ENCODE measurements around the gene TH. TPM values are rescaled to one million over a fixed set of nuclear protein-coding genes. Genes with fewer than 3 reads are reported as not detected.

TH gene
- total RNA-seq, 4 donors from 2014 or later, result 1.3 TPM; not detected in 3

GRCh38 chr11:2157294-2158040 is 14.1 kb downstream of the TH start:
- DNase-seq (ENCODE audit: extremely low spot score), result no peak
- 67% methylated on average over 3 of the region's 18 CpGs for WGBS
- no peaks in the 10 kb centered on the region for H3K36me3 ChIP-seq
- TF ChIP-seq POLR2A (IDR thresholded peaks at IDR 0.05; ENCODE audit: low read depth) (no peak), POLR2AphosphoS5 (IDR thresholded peaks at IDR 0.05) (no peak), EP300 (IDR thresholded peaks at IDR 0.05) (no peak), CTCF (IDR thresholded peaks at IDR 0.05) (no peak)
- peaks cover 0 to 60% (median 0%) of the 10 kb centered on the region in 4 donors for H3K27me3 ChIP-seq
- no peak overlapping the region for H3K4me3 ChIP-seq
- intact Hi-C loops (cut with DNase I), result no loop called here
- H3K4me1 ChIP-seq, result peaks cover 0 to 3% (median 2%) of the 10 kb centered on the region in 4 donors
- no peak overlapping the region for H3K27ac ChIP-seq (replicated peaks in 1 of 4)
- no peaks in the 10 kb centered on the region for H3K9me3 ChIP-seq

DNA sequence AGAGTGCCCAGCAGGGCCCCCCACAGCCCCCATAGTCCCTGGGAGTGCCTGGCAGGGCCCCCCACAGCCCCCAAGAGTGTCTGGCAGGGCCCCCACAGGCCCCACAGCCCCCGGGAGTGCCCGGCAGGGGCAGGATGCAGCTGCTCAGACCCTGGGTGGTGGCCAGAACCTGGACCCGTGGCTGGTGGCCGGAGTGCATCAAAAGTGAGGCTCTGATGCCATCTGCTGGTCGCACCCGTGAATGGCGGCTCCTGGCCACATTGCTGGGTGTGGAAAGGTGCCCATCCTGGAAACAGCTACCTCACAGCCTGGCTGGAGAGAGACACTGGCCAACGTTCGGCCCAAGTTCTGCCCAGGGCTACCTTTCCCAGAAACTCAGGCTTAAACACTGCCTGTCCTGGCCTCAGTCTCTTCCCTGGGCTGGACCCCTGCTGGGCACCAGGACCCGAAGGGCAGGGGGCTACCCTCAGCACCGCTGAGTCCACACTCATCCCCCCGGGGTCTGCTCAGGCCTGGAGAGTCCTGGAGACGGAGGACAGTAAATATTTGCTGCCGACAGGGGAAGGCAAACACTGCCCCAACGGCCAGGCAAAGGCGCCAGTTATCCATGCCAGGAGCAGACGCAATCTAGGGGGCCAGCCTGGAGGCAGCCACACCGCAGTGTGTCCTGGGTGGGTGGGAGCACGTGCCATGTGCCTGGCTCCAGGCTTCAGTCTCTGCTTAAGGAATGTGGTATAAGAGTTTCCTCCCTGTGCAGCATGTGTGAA is 15.0 kb downstream of the TH start:
- H3K27ac ChIP-seq (replicated peaks in 1 of 4), result no peak overlapping the region
- intact Hi-C loops (cut with DNase I), result no loop called here
- H3K27me3 ChIP-seq, result peaks cover 0 to 54% (median 0%) of the 10 kb centered on the region in 4 donors
- DNase-seq (ENCODE audit: extremely low spot score), result no peak
- H3K4me3 ChIP-seq, result no peak overlapping the region
- TF ChIP-seq EP300 (IDR thresholded peaks at IDR 0.05) (no peak), POLR2A (IDR thresholded peaks at IDR 0.05; ENCODE audit: low read depth) (no peak), CTCF (IDR thresholded peaks at IDR 0.05) (peak; percentile 61 to 78 (median 69)), POLR2AphosphoS5 (IDR thresholded peaks at IDR 0.05) (no peak)
- WGBS, result 45% methylated on average over 8 of the region's 19 CpGs
- H3K36me3 ChIP-seq, result no peaks in the 10 kb centered on the region
- H3K9me3 ChIP-seq, result no peaks in the 10 kb centered on the region
- peaks cover 4 to 7% (median 5%) of the 10 kb centered on the region in 4 donors for H3K4me1 ChIP-seq

- H3K36me3 ChIP-seq, result no peaks in the 10 kb centered on the region
- H3K9me3 ChIP-seq, result no peaks in the 10 kb centered on the region
- intact Hi-C loops (cut with DNase I), result no loop called here
- 80% methylated on average over 22 of the region's 29 CpGs for WGBS
- DNase-seq (ENCODE audit: extremely low spot score), result no peak
- no peak overlapping the region for H3K4me3 ChIP-seq
- no peak for TF ChIP-seq POLR2A (IDR thresholded peaks at IDR 0.05; ENCODE audit: low read depth)
- TF ChIP-seq EP300 (IDR thresholded peaks at IDR 0.05), result no peak
- no peak for TF ChIP-seq CTCF (IDR thresholded peaks at IDR 0.05)
- TF ChIP-seq POLR2AphosphoS5 (IDR thresholded peaks at IDR 0.05), result no peak
- peaks cover 7 to 11% (median 8%) of the 10 kb centered on the region in 4 donors for H3K4me1 ChIP-seq
- peaks cover 0 to 53% (median 3%) of the 10 kb centered on the region in 4 donors for H3K27me3 ChIP-seq
- no peak overlapping the region for H3K27ac ChIP-seq (replicated peaks in 1 of 4)
Observed at GRCh38 chr11:2155511-2155910, 16.1 kb downstream of the TH start.

GRCh38 chr11:2154889-2155288 is 16.7 kb downstream of the TH start:
- intact Hi-C loops (cut with DNase I), result loop anchor here (5.0 kb wide), 2 partner anchors 318 to 503 kb away; partner anchors contain the start of gene TNNI2
- Histone ChIP-seq H3K4me1 (peaks cover 7 to 11% (median 8%) of the 10 kb centered on the region in 4 donors), H3K36me3 (no peaks in the 10 kb centered on the region), H3K4me3 (no peak overlapping the region), H3K27me3 (peaks cover 0 to 55% (median 6%) of the 10 kb centered on the region in 4 donors), H3K27ac (replicated peaks in 1 of 4) (no peak overlapping the region), H3K9me3 (no peaks in the 10 kb centered on the region)
- WGBS, result 88% methylated on average over 16 of the region's 17 CpGs
- TF ChIP-seq CTCF (IDR thresholded peaks at IDR 0.05), result no peak
- no peak for TF ChIP-seq POLR2A (IDR thresholded peaks at IDR 0.05; ENCODE audit: low read depth)
- TF ChIP-seq POLR2AphosphoS5 (IDR thresholded peaks at IDR 0.05), result no peak
- no peak for TF ChIP-seq EP300 (IDR thresholded peaks at IDR 0.05)
- no peak for DNase-seq (ENCODE audit: extremely low spot score)
